ENCODE results near the gene PLA2G12B. TPM values are rescaled to one million over a fixed set of nuclear protein-coding genes. Genes with fewer than 3 reads are reported as not detected.

The PLA2G12B gene
- total and polyA plus RNA-seq, 2 donors from 2014 or later = 0.66 to 10.3 TPM

- H3K9me3 ChIP-seq (ENCODE audit: control insufficient read depth in 2 of 3, insufficient read depth in 1 of 3, low read length in 3 of 3) = no peaks in the 10 kb centered on the region
- no peak for FAIRE-seq
- H3K27me3 ChIP-seq (ENCODE audit: control insufficient read depth, insufficient read depth, low read length) = no peaks in the 10 kb centered on the region
- H3K9ac ChIP-seq (ENCODE audit: low read length in 3 of 3) = no peak overlapping the region
- intact Hi-C loops (cut with DNase I) = no loop called here
- no peaks in the 10 kb centered on the region for H3K4me1 ChIP-seq (ENCODE audit: control insufficient read depth in 2 of 3, insufficient read depth in 2 of 3, low read depth in 1 of 3, low read length in 3 of 3)
- no peak overlapping the region for H3K4me3 ChIP-seq (ENCODE audit: low read length in 3 of 3)
- no peak for TF ChIP-seq CTCF (IDR thresholded peaks at IDR 0.05; ENCODE audit: borderline replicate concordance, extremely low read depth, insufficient read depth)
- no peak for DNase-seq
- no peak overlapping the region for H3K27ac ChIP-seq (ENCODE audit: low read depth in 2 of 2, low read length in 2 of 2)
- H3K36me3 ChIP-seq (ENCODE audit: control insufficient read depth in 2 of 3, insufficient read depth in 3 of 3, low read length in 3 of 3) = no peaks in the 10 kb centered on the region
These were observed 68.0 kb downstream of the PLA2G12B start for GRCh38 chr10:72886621-72887020.

GRCh38 chr10:72885953-72886352 lies 68.7 kb downstream of the PLA2G12B start:
- no peak overlapping the region for H3K4me3 ChIP-seq (ENCODE audit: low read length in 3 of 3)
- DNase-seq (no peak), FAIRE-seq (no peak)
- intact Hi-C loops (cut with DNase I) = no loop called here
- no peaks in the 10 kb centered on the region for H3K9me3 ChIP-seq (ENCODE audit: control insufficient read depth in 2 of 3, insufficient read depth in 1 of 3, low read length in 3 of 3)
- H3K9ac ChIP-seq (ENCODE audit: low read length in 3 of 3) = no peak overlapping the region
- H3K27me3 ChIP-seq (ENCODE audit: control insufficient read depth, insufficient read depth, low read length) = no peaks in the 10 kb centered on the region
- H3K36me3 ChIP-seq (ENCODE audit: control insufficient read depth in 2 of 3, insufficient read depth in 3 of 3, low read length in 3 of 3) = no peaks in the 10 kb centered on the region
- no peaks in the 10 kb centered on the region for H3K4me1 ChIP-seq (ENCODE audit: control insufficient read depth in 2 of 3, insufficient read depth in 2 of 3, low read depth in 1 of 3, low read length in 3 of 3)
- H3K27ac ChIP-seq (ENCODE audit: low read depth in 2 of 2, low read length in 2 of 2) = no peak overlapping the region
- no peak for TF ChIP-seq CTCF (IDR thresholded peaks at IDR 0.05; ENCODE audit: borderline replicate concordance, extremely low read depth, insufficient read depth)

Other genes starting within 250 kb of the PLA2G12B start
- gene OIT3, start 61.1 kb downstream of the PLA2G12B start, total RNA-seq = not detected
- not detected for gene OIT3, start 61.1 kb downstream of the PLA2G12B start, polyA plus RNA-seq (ENCODE audit: insufficient read depth, low read depth, low replicate concordance)
- gene P4HA1, start 142.1 kb upstream of the PLA2G12B start, total RNA-seq = 25.3 TPM
- 15.7 TPM for gene P4HA1, start 142.1 kb upstream of the PLA2G12B start, polyA plus RNA-seq (ENCODE audit: insufficient read depth, low read depth, low replicate concordance)
- gene NUDT13, start 155.6 kb upstream of the PLA2G12B start, total RNA-seq = 3.3 TPM
- 3.7 TPM for gene NUDT13, start 155.6 kb upstream of the PLA2G12B start, polyA plus RNA-seq (ENCODE audit: insufficient read depth, low read depth, low replicate concordance)
- gene ECD, start 213.2 kb upstream of the PLA2G12B start, total RNA-seq = 27.5 TPM
- gene ECD, start 213.2 kb upstream of the PLA2G12B start, polyA plus RNA-seq (ENCODE audit: insufficient read depth, low read depth, low replicate concordance) = 15.2 TPM
- gene FAM149B1, start 213.3 kb upstream of the PLA2G12B start, total RNA-seq = 24.9 TPM
- gene FAM149B1, start 213.3 kb upstream of the PLA2G12B start, polyA plus RNA-seq (ENCODE audit: insufficient read depth, low read depth, low replicate concordance) = 21.7 TPM